Superior temporal gyrus (tissue), 1 donor: ENCODE results near the gene ANP32A.
"Not testable (repeated sequence)": the region's sequence is repeated elsewhere in the genome, so short reads cannot be mapped to it uniquely, and the experiment has no call there.

ENCODE experiments used
- DNase-seq: peaks from one replicate; pipeline ENCODE4 v3.0.0-alpha.2; 2016; ENCODE audit errors: extremely low spot score

Gene ANP32A

DNA sequence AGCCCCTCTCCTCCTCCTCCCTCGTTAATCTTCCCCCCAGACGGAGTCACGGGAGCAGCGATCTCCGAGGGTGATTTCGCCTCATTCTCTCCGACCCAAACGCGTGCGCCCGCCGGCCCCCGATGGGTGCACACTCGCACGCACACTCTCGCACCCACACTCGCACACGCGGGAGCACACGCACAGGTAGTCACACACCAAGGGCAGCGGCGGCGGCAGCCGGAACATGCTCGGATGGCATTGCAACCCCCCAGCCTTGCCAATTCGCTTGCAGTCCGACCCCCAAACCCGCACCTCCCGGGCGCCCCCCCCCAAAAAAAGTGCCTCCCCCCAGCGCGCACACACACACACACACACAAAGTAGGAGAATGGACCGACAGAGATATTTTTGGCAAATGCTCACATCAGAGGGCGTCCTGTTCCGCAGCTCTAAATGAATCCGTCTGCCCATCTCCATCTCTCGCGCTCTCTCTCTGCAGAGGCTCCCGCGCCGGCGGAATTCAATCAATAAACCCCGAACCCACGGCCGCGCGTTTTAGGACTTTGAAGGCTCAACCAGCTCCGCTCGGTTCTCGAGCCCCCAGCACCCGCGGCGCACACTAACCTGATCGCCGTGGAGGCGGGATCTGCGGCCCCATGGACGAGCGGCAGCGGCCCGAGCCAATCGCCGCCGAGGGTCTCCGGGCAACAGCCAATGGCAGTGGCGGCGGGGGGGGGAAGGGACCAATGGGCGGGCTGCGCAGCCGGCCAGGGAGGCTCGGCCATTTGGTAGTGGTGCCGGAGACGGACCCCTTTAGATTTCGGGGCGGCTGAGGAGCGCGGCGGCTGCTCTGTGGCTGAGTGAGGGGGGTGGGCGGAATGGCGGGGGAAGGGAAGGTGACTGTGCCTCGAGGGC, at the start of gene ANP32A:
Gene ANP32A, minus strand, starts transcription at position 601 of the 895 bp plus-strand sequence. Its CDS starts 144 bp downstream, at position 457.
- DNase-seq: peak; percentile 95

DNA sequence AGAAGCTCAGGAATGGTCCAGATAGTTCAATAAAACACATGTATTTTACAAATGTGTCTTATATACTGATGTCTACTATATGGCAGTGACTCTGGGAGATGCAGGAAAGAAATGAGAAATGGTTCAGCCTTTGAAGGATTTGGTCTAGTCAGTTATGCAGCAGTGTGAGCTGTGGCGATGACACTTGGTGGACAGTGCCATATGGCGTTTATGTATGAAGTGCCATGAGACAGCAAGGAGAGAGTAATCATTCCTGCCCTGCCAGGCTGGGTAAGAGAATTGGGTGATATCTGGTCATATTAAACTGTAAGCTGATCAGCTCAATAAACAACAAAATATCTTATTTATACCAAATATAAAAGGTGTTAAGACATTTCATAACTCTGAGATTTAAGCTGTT, 47.6 kb upstream of the ANP32A start:
- no peak for DNase-seq

DNA sequence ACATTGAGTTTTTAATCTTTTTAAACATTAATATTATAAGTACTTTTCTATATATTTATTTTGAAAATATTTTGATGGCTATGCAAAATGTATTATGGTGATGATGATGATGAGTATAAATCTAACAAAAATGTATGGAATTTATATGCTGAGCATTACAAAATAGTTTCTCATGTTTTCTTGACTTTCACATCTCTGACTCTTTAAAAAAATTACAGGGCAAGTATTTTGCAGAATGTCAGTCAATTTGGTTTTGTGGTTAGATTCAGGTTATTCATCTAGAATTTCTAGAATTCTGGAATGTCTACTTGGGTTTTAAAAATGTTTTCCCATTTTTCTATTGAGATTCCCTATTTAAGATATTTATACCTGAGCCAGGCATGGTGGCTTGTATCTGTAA, 41.7 kb upstream of the ANP32A start:
- no peak for DNase-seq

GRCh38 chr15:68858666-68859065, 38.0 kb upstream of the ANP32A start:
- DNase-seq: not testable (repeated sequence)

DNA sequence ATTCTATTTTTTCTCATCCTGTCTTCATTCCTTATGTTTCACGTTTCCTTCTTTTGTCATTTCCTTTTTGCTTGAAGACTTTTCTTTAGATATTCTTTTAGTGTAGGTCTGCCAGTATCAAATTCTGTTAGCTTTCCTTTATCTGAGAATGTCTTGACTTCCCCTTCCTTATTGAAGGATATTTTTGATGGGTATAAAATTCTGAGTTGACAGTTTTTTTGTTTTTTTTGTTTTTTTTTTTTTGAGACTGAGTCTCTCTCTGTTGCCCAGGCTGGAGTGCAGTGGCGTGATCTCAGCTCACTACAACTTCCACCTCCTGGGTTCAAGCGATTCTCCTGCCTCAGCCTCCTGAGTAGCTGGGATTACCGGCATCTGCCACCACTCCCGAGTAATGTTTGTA, 36.7 kb upstream of the ANP32A start:
- DNase-seq: not testable (repeated sequence)

GRCh38 chr15:68852461-68852860, 31.8 kb upstream of the ANP32A start:
- no peak for DNase-seq

GRCh38 chr15:68851971-68852370, 31.3 kb upstream of the ANP32A start:
- no peak for DNase-seq

DNA sequence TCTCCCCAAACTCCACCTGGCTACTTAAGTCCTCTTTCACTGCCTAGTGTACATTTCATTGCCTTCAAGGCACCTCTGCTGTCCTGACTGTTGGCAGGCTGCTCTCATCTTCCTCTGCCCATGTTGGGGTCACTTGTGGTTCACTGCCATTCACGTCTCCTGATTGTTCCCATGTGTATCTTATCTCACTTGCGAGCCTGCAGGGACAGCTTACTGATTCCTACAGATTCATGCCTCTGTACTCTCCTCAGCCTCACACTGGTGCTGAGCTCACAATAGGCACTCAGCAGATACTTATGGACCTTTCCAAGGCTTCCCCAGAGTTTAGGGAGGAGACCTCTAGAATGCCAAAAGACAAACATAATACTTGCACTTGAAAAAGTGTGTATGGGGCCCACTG, 28.8 kb upstream of the ANP32A start:
- DNase-seq: no peak

DNA sequence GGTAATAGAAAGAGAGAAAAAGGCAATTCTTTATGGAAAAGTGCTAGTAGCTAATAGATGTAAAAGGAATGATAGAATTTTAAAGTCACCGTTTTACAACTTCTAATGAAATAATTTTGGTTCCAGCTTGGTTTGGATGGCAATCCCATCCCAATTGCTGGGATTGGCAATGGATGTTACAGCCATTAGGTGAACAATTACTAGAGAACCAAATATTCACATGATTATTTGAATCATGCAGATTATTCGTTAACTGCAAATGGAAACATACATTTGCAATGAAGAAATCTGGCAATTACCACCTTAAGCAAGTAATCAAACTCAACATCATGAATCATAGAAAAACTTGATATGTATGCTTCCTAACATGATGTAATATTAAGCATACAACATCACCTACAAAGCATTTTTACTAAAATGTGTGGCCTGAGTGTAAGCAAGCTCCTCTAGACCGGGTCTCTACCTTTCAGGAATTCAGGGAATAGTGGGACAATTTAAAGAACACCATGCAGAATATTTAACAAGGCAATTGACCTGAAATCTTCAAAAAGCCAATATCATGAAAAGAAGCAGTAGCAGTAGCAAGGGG, 26.2 kb upstream of the ANP32A start:
- no peak for DNase-seq

DNA sequence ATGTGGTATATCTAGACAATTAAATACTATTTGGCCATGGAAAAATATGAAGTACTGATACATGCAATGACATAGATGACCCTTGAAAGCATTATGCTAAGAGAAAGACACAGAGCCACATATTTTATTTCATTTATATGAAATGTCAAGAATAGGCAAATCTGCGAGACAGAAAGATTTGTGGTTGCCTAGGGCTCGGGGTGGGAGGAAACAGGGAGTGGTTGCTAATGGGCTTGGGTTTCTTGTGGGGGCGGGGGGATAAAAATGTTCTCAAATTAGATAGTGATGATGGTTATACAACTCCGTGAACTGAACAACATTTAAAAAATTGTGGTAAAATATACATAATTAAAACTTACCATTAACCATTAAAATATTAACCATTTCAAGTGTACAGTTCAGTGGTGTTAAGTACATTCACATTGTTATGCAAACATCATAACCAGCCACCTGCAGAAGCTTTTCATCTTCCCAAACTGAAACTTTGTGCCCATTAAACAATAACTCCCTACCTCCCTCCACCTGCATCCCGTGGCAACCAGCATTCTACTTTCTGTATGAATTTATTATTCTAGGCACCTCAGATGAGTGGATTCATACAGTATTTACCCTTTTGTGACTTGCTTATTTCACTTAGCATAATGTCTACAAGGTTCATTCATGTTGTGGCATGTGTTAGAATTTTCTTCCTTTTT, 24.3 kb upstream of the ANP32A start:
- DNase-seq: no peak

DNA sequence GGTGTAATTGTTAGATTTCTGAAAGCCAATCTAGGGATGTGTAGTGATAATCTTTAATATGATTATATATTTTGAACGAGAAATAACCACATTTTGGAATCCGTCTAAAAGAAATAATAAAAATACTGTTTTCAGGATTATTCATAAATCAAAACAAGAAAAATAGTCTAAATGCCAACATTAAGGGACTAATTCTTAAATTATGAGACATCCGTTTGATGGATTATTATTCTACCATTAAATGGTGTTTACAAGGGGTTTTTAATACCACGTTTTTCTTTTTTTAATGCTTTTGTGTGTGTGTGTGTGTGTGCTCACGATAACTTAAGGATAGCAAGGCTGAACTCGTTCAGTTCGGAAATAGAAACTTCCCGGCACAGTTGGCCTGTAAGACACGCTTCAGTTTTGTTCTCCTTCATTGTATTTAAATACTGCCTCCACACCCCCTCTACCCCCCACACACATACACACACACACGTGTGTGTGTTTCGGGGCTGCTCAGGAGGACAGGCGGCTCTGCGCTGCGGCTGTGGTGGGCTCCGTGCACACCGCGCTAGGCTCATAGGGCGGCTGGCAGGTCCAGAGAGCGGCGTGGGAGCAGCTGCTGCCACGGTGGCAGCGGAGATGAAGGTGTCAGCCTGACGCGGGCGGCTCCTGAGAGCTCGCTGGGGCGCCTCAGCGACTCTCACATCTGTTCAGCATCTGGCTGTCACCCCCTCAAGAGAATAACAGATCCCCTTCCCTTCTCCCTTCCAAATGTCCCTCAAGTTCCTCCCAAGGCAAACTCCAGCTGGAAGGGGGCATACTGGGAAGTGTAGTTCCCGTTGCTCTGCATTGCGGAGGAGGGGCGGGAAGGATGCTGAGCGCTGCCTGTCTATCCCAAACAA, 23.0 kb upstream of the ANP32A start:
- no peak for DNase-seq

DNA sequence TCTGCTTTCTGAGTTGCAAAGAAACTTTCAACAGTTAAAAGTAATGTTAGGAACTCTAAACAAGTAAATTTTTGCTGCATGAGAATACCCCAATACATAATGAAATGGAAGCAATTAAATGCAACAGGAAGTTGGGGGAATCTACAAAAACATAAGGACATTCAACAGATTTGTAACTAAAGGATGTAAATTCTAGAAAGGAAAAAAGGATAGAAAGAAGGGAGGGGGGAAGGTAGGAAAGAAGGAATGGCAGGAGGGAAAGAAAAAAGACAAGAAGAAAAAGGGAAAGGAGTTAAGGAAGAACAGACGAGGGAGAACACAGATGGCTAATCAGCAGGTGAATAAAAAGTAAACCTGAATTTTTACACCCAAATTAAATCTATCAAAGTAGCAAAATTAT, 22.3 kb upstream of the ANP32A start:
- no peak for DNase-seq

GRCh38 chr15:68834346-68834745, 13.7 kb upstream of the ANP32A start:
- DNase-seq: no peak

- DNase-seq: no peak
Observed at GRCh38 chr15:68833700-68834331, 13.1 kb upstream of the ANP32A start.

GRCh38 chr15:68830141-68830785, 9.6 kb upstream of the ANP32A start:
- no peak for DNase-seq

GRCh38 chr15:68829068-68829467, 8.4 kb upstream of the ANP32A start:
- DNase-seq: peak; percentile 90

- DNase-seq: no peak
Observed at GRCh38 chr15:68823561-68823960, 2.9 kb upstream of the ANP32A start.

GRCh38 chr15:68822818-68823217, 2.1 kb upstream of the ANP32A start:
- DNase-seq: no peak

DNA sequence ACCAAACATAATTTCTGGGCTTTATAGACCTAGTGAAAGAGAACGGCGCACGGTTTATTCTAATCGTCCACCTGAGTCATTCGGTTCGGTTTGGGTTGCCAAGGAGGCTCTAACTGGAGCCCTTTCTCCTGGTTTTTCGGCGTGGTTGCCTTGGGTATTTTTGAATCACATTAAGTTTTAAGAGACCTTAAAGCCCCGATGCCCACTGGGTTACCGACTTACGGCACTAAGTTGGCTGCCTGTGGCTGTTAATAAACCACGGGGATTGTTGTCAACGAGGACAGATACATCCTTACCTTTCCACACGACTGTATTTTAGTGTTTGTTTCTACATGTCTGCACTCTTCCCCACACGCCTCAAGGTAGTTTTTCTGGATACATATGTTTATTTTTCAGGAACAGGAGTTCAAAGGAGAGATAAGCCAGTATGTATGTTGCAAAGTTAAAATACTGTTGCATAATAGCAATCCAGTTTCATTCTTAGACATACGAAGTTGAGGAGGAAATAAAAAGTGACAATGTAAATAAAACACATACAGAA, 1.2 kb upstream of the ANP32A start:
- DNase-seq: peak; percentile 59

GRCh38 chr15:68821190-68821840, 620 bp upstream of the ANP32A start:
- DNase-seq: no peak
